ENCODE measurements around the gene RAB29.

- no peak for TF ChIP-seq CTCF (IDR thresholded peaks at IDR 0.05)
- TF ChIP-seq POLR2A (IDR thresholded peaks at IDR 0.05) = no peak
Observed at GRCh38 chr1:205777994-205778393, 2.7 kb upstream of the RAB29 start.
